Measurements from ENCODE around the gene ATAD1.

- TF ChIP-seq, protein P1, sequence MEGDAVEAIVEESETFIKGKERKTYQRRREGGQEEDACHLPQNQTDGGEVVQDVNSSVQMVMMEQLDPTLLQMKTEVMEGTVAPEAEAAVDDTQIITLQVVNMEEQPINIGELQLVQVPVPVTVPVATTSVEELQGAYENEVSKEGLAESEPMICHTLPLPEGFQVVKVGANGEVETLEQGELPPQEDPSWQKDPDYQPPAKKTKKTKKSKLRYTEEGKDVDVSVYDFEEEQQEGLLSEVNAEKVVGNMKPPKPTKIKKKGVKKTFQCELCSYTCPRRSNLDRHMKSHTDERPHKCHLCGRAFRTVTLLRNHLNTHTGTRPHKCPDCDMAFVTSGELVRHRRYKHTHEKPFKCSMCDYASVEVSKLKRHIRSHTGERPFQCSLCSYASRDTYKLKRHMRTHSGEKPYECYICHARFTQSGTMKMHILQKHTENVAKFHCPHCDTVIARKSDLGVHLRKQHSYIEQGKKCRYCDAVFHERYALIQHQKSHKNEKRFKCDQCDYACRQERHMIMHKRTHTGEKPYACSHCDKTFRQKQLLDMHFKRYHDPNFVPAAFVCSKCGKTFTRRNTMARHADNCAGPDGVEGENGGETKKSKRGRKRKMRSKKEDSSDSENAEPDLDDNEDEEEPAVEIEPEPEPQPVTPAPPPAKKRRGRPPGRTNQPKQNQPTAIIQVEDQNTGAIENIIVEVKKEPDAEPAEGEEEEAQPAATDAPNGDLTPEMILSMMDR (IDR thresholded peaks at IDR 0.05; ENCODE audit: low read length) = no peak
- no peak for TF ChIP-seq EZH2 (IDR thresholded peaks at IDR 0.05; ENCODE audit: borderline replicate concordance, low read length)
Observed at GRCh38 chr10:87863053-87863943, 45.3 kb upstream of the ATAD1 start, which contains the start of the genes KLLN and PTEN.

Measured in OCI-LY1 (cell line).